Dermis blood vessel endothelial cell (primary cell): ENCODE measurements around the gene NECTIN4. TPM values are rescaled to one million over a fixed set of nuclear protein-coding genes. Genes with fewer than 3 reads are reported as not detected.

ENCODE experiments used
- DNase-seq: peaks from one replicate; pipeline ENCODE4 v3.0.0; 2010
- total RNA-seq: library from RNA; depleted of rRNA; stranded (reverse); fragments of >200 nt; gene quantifications from 2 replicates; pipeline ENCODE4 v1.2.3, GENCODE V29; 2014

Gene NECTIN4
- total RNA-seq, 1 donor from 2014 or later: 0.17 TPM

DNA sequence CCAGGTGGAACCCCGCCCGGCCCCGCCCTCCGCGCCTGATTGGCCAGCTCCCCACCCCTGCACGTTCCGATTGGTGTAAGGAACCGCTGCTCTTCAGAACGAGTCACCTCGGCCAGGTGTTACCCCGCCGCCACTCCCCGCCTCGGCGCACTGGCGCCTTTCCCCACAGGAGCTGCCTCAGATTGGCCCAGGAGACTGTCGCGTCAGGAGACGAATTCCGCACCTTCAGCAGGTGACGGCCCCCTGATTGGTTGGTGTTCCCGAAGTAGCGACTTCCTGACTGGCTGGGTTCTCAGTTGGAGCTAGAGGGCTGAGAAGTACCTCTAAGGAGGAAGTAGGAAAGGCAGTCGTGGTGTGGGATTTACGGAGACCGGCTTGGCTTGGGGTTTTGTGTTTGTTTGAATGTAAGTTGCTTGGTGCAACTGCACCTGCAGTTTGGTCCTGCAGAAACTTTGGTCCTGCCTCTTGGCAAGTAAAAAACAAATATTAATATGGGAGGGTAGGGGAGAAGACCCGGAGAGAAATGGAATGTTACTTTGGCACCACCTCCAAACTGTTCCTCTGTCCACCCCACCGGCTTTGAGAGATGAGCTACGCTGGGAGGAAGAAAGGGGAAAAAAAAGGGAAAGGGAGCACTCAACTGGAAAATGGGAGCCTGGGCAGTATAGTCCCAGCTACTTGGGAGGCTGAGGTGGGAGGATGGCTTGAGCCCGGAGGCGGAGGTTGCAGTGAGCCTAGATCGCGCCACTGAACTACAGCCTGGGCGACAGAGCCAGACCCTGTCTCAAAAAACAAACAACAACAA, 68.0 kb downstream of the NECTIN4 start:
- DNase-seq: peak; percentile 84

Other genes starting within 250 kb of the NECTIN4 start
- 0.14 TPM in 1 of 2 replicates, not detected in the other for gene CD244, start 226.7 kb downstream of the NECTIN4 start, total RNA-seq
- gene ITLN1, start 204.4 kb downstream of the NECTIN4 start, total RNA-seq: not detected in 2 replicates
- not detected in 2 replicates for gene ITLN2, start 134.7 kb downstream of the NECTIN4 start, total RNA-seq
- 304 and 318 TPM in 2 replicates for gene F11R, start 68.4 kb downstream of the NECTIN4 start, total RNA-seq
- 1.4 and 6.8 TPM in 2 replicates for gene TSTD1, start 50.6 kb downstream of the NECTIN4 start, total RNA-seq
- 94.3 and 125 TPM in 2 replicates for gene USF1, start 43.6 kb downstream of the NECTIN4 start, total RNA-seq
- not detected in 2 replicates for gene ARHGAP30, start 19.7 kb downstream of the NECTIN4 start, total RNA-seq
- 0.93 and 1.5 TPM in 2 replicates for gene KLHDC9, start 8.8 kb upstream of the NECTIN4 start, total RNA-seq
- gene PFDN2, start 28.5 kb upstream of the NECTIN4 start, total RNA-seq: 30.2 and 42.7 TPM in 2 replicates
- 11.6 and 17.5 TPM in 2 replicates for gene NIT1, start 28.5 kb upstream of the NECTIN4 start, total RNA-seq
- gene DEDD, start 43.1 kb upstream of the NECTIN4 start, total RNA-seq: 39.1 and 64.8 TPM in 2 replicates
- gene UFC1, start 64.4 kb upstream of the NECTIN4 start, total RNA-seq: 119 and 134 TPM in 2 replicates
- 5.4 and 12.8 TPM in 2 replicates for gene USP21, start 69.9 kb upstream of the NECTIN4 start, total RNA-seq
- 14.9 and 18.0 TPM in 2 replicates for gene PPOX, start 76.9 kb upstream of the NECTIN4 start, total RNA-seq
- 24.8 and 44.1 TPM in 2 replicates for gene B4GALT3, start 87.9 kb upstream of the NECTIN4 start, total RNA-seq
- gene ADAMTS4, start 109.5 kb upstream of the NECTIN4 start, total RNA-seq: 19.7 and 38.9 TPM in 2 replicates
- 154 and 208 TPM in 2 replicates for gene NDUFS2, start 112.8 kb upstream of the NECTIN4 start, total RNA-seq
- 0.19 TPM in 1 of 2 replicates, not detected in the other for gene FCER1G, start 125.7 kb upstream of the NECTIN4 start, total RNA-seq
- gene APOA2, start 134.1 kb upstream of the NECTIN4 start, total RNA-seq: not detected in 2 replicates
- 14.8 and 23.6 TPM in 2 replicates for gene TOMM40L, start 136.5 kb upstream of the NECTIN4 start, total RNA-seq
- not detected in 2 replicates for gene NR1I3, start 148.6 kb upstream of the NECTIN4 start, total RNA-seq
- not detected in 2 replicates for gene PCP4L1, start 169.2 kb upstream of the NECTIN4 start, total RNA-seq
- gene MPZ, start 220.4 kb upstream of the NECTIN4 start, total RNA-seq: 0.68 and 1.0 TPM in 2 replicates
- 20.1 and 34.2 TPM in 2 replicates for gene SDHC, start 224.8 kb upstream of the NECTIN4 start, total RNA-seq